K562 (cell line): Measurements from ENCODE around the gene C2CD4D. TPM values are rescaled to one million over a fixed set of nuclear protein-coding genes. Genes with fewer than 3 reads are reported as not detected.

ENCODE experiments used
- ATAC-seq: fragments of 200-7000 bp; cut with Tn5 transposase; 3 replicates; pipeline ENCODE4 v1.9.1; 2020; ENCODE audit warnings: moderate library complexity
- BruUV-seq: library from RNA; stranded (reverse); fragments of 400-500 nt; replicated peaks from 2 replicates; lab custom pipeline; 2021; lab: Mats Ljungman, UMichigan
- CTCF ChIA-PET: fragments of 300-600 bp; formaldehyde crosslinking; extraction: SDS; loops from one replicate; lab custom pipeline; 2021; ENCODE audit warnings: low intra/inter-chr PET ratio; lab: Yijun Ruan, JAX
- POLR2A ChIA-PET: fragments of 300-600, 350-650 bp; sonication (Branson Sonifier 250); formaldehyde crosslinking; extraction: SDS; loops from one replicate; lab custom pipeline; 2021; ENCODE audit warnings: antibody characterized with exemption, inconsistent platforms; lab: Yijun Ruan, JAX
- DNase-seq, 4 experiments: peaks; one replicate each; pipeline versions ENCODE4 v3.0.0 to v3.0.0-alpha.2; 2011 to 2018; ENCODE audit warnings: low spot score in 3 of 4, mixed read lengths in 3 of 4; ENCODE audit errors: extremely low read depth in 1 of 4
- FAIRE-seq: peaks from 2 replicates; lab custom pipeline; 2011; peaks lifted over from hg19 to GRCh38; lab: Jason Lieb, UNC
- H2AFZ ChIP-seq: 2 replicates; pipeline ENCODE4 v1.6.0; 2011; ENCODE audit warnings: low read depth, low read length, control low read depth, inconsistent platforms
- H3K27ac ChIP-seq: fragments of 200-600 bp; 3 replicates; pipeline ENCODE4 v1.8.0; 2011; ENCODE audit warnings: low read depth, mild to moderate bottlenecking, control low read depth, inconsistent platforms, low read length, moderate library complexity, mixed read lengths; ENCODE audit errors: extremely low read depth
- H3K27me3 ChIP-seq, 2 experiments: fragments of 300-600 bp in 1 of 2; 2 replicates in 1 of 2; 3 replicates in 1 of 2; pipeline versions ENCODE4 v1.6.0 to v1.8.0; 2011; ENCODE audit warnings: inconsistent platforms in 2 of 2, low read length in 2 of 2, mild to moderate bottlenecking in 1 of 2, mixed read lengths in 1 of 2, moderate library complexity in 1 of 2; ENCODE audit not compliant: control insufficient read depth in 2 of 2, insufficient read depth in 2 of 2
- H3K36me3 ChIP-seq: fragments of 300-600 bp; 3 replicates; pipeline ENCODE4 v1.8.0; 2011; ENCODE audit warnings: mild to moderate bottlenecking, low read length, inconsistent platforms; ENCODE audit not compliant: control insufficient read depth, insufficient read depth
- H3K4me1 ChIP-seq, 2 experiments: fragments of 200-600 bp in 1 of 2; replicated peaks in 1 of 2; 2 replicates in 1 of 2; 3 replicates in 1 of 2; pipeline versions ENCODE4 v1.5.1 to v1.8.0; 2011; ENCODE audit warnings: inconsistent platforms in 2 of 2, low read length in 2 of 2, mild to moderate bottlenecking in 1 of 2, mixed read lengths in 1 of 2, moderate library complexity in 1 of 2; ENCODE audit not compliant: control insufficient read depth in 2 of 2, insufficient read depth in 2 of 2
- H3K4me2 ChIP-seq: 2 replicates; pipeline ENCODE4 v1.6.1; 2011; ENCODE audit warnings: low read length, control low read depth, inconsistent platforms, mixed read lengths; ENCODE audit not compliant: insufficient read depth
- H3K4me3 ChIP-seq: fragments of 200-600 bp; sonication (generic), shearing (Covaris generic); 2 replicates; pipeline ENCODE4 v1.5.1; 2016; ENCODE audit warnings: control low read depth, inconsistent platforms
- H3K79me2 ChIP-seq: fragments of 200-600 bp; 3 replicates; pipeline ENCODE4 v1.8.0; 2011; ENCODE audit warnings: low read length, inconsistent platforms; ENCODE audit not compliant: control insufficient read depth, insufficient read depth
- H3K9ac ChIP-seq, 2 experiments: 2 replicates each; pipeline versions ENCODE4 v1.6.0 to v1.6.1; 2011; ENCODE audit warnings: low read depth in 2 of 2, low read length in 2 of 2, control low read depth in 1 of 2, inconsistent platforms in 1 of 2, mild to moderate bottlenecking in 1 of 2, mixed read lengths in 1 of 2; ENCODE audit not compliant: insufficient read depth in 1 of 2
- H3K9me1 ChIP-seq: one replicate; pipeline ENCODE4 v1.6.0; 2011; ENCODE audit warnings: inconsistent platforms, mild to moderate bottlenecking, low read length, moderate library complexity; ENCODE audit not compliant: control insufficient read depth, insufficient read depth
- H3K9me3 ChIP-seq: replicated peaks from 2 replicates; pipeline ENCODE4 v1.5.1; 2011; ENCODE audit warnings: low read depth, low read length, inconsistent platforms; ENCODE audit not compliant: control insufficient read depth, insufficient read depth
- H4K20me1 ChIP-seq: replicated peaks from 2 replicates; pipeline ENCODE4 v1.6.1; 2011; ENCODE audit warnings: low read length, inconsistent platforms, mixed read lengths; ENCODE audit not compliant: control insufficient read depth, insufficient read depth
- DDX20 ChIP-seq: fragments of 450-650 bp; IDR thresholded peaks from 2 replicates; pipeline ENCODE4 v1.6.1; 2016; ENCODE audit warnings: missing genetic modification characterization, low read depth, mild to moderate bottlenecking, missing compliant biosample characterization, moderate library complexity
- GATAD2A ChIP-seq: fragments of 450-650 bp; IDR thresholded peaks from 2 replicates; pipeline ENCODE4 v1.6.1; 2017
- HNRNPL ChIP-seq: fragments of 200-400 bp; formaldehyde crosslinking; IDR thresholded peaks from 2 replicates; pipeline ENCODE4 v1.6.1; 2017; ENCODE audit warnings: low read depth, mild to moderate bottlenecking, low read length
- KAT7 ChIP-seq: sonication (generic); formaldehyde crosslinking; IDR thresholded peaks from 2 replicates; pipeline ENCODE4 v1.8.0; 2022; ENCODE audit warnings: missing genetic modification reagents, mild to moderate bottlenecking, borderline replicate concordance
- NR2C1 ChIP-seq, 2 experiments: fragments of 450-650 bp; IDR thresholded peaks; 2 replicates each; pipeline ENCODE4 v1.6.1; 2017; ENCODE audit warnings: mild to moderate bottlenecking in 2 of 2, antibody characterized with exemption in 1 of 2, inconsistent platforms in 1 of 2, missing compliant biosample characterization in 1 of 2, missing genetic modification characterization in 1 of 2
- POLR2AphosphoS2 ChIP-seq: IDR thresholded peaks from 2 replicates; pipeline ENCODE4 v1.6.1; 2012; ENCODE audit warnings: low read length, improper control_type of control experiment
- SP2 ChIP-seq: IDR thresholded peaks from 2 replicates; pipeline ENCODE4 v1.6.1; 2011; ENCODE audit warnings: mild to moderate bottlenecking, low read depth, low read length, moderate library complexity; ENCODE audit not compliant: poor library complexity, severe bottlenecking; ENCODE audit errors: extremely low read depth
- SRF ChIP-seq, 2 experiments: fragments of 250-450, 450-650 bp in 1 of 2; sonication (Bioruptor Pico) in 1 of 2; sonication (generic) in 1 of 2; formaldehyde crosslinking; IDR thresholded peaks; 2 replicates each; pipeline versions ENCODE4 v1.5.0 to v1.5.1; 2020 to 2022; ENCODE audit warnings: mild to moderate bottlenecking in 1 of 2, missing genetic modification reagents in 1 of 2
- ZBTB17 ChIP-seq: fragments of 450-650 bp; formaldehyde crosslinking; IDR thresholded peaks from 2 replicates; pipeline ENCODE4 v1.4.0; 2020; ENCODE audit warnings: mild to moderate bottlenecking
- ZNF146 ChIP-seq: IDR thresholded peaks from one replicate; pipeline ENCODE4 v1.6.1; 2018; ENCODE audit warnings: missing compliant biosample characterization; ENCODE audit not compliant: unreplicated experiment
- ZNF239 ChIP-seq: fragments of 250-450 bp; sonication (Bioruptor Pico); IDR thresholded peaks from 2 replicates; pipeline ENCODE4 v1.4.0; 2020; ENCODE audit warnings: mild to moderate bottlenecking
- ZNF277 ChIP-seq: fragments of 250-450 bp; sonication (Bioruptor Pico); IDR thresholded peaks from 2 replicates; pipeline ENCODE4 v1.8.0; 2022; ENCODE audit warnings: inconsistent platforms, mild to moderate bottlenecking, moderate library complexity, borderline replicate concordance
- ZNF639 ChIP-seq, 2 experiments: fragments of 200-800 bp in 1 of 2; sonication (Bioruptor generic) in 1 of 2; sonication (generic) in 1 of 2; formaldehyde crosslinking in 1 of 2; IDR thresholded peaks in 1 of 2; conservative IDR thresholded peaks in 1 of 2; 2 replicates each; pipeline versions ENCODE4 v1.5.0 to v1.6.1; 2016 to 2020; ENCODE audit warnings: missing compliant biosample characterization in 1 of 2, missing genetic modification characterization in 1 of 2, missing genetic modification reagents in 1 of 2
- ZNF77 ChIP-seq: fragments of 250-450 bp; sonication (Bioruptor Pico); IDR thresholded peaks from 2 replicates; pipeline ENCODE4 v1.5.0; 2020
- WGBS: fragments of 100-300 bp; shearing (Covaris generic); methylation state at CpG from one replicate; pipeline ENCODE4 v1.1.6; 2016; ENCODE audit warnings: low coverage, mixed read lengths; ENCODE audit not compliant: insufficient coverage; ENCODE audit errors: missing lambda C conversion rate; 5-methylcytosine and 5-hydroxymethylcytosine counted together
- in situ Hi-C: fragments of 300-500 bp; cut with MboI; formaldehyde crosslinking; loops from 4 replicates; pipeline ENCODE4 v1.15.0; 2018; ENCODE audit warnings: inconsistent platforms, mixed read lengths
- intact Hi-C: fragments of 100-400 bp; cut with micrococcal nuclease; formaldehyde crosslinking; loops from 2 replicates; pipeline ENCODE4 v1.14.2; 2022
- polyA plus RNA-seq, 8 experiments: library from polyadenylated mRNA; depleted of rRNA in 4 of 8; stranded (reverse) in 5 of 8; unstranded in 3 of 8; fragments of >200 nt; fragmentation: Nextera tagmentation in 2 of 8; fragmentation: Illumina TruSeq in 1 of 8; extraction: Ambion mirVana in 2 of 8; extraction: Trizol in 1 of 8; gene quantifications; 2 replicates each; pipeline versions ENCODE4 v1.2.1 to v1.2.3, GENCODE V29; 2011 to 2014; ENCODE audit warnings: inconsistent platforms in 1 of 8, missing spikeins in 1 of 8
- total RNA-seq, 7 experiments: library from RNA; depleted of rRNA in 6 of 7; stranded (reverse); fragments of >200 nt in 6 of 7; fragmentation: Illumina TruSeq in 2 of 7; extraction: Trizol in 2 of 7; gene quantifications; 2 replicates each; pipeline versions ENCODE4 v1.2.1 to v1.2.3, GENCODE V29; 2011 to 2021; ENCODE audit warnings: low replicate concordance in 1 of 7
- TF ChIP-seq, protein P1 (sequence below): fragments of 250-450 bp; sonication (Bioruptor Pico); IDR thresholded peaks from 2 replicates; pipeline ENCODE4 v1.4.0; 2020; ENCODE audit warnings: borderline replicate concordance
- TF ChIP-seq, protein P2 (sequence below): fragments of 450-650 bp; IDR thresholded peaks from 2 replicates; pipeline ENCODE4 v1.6.1; 2016; ENCODE audit warnings: missing biosample characterization, missing genetic modification characterization

Gene C2CD4D
- total and polyA plus RNA-seq, 9 of the 15 experiments (the other 6 are each of a cell fraction or from before 2014, with no cell fraction given), result not detected

DNA sequence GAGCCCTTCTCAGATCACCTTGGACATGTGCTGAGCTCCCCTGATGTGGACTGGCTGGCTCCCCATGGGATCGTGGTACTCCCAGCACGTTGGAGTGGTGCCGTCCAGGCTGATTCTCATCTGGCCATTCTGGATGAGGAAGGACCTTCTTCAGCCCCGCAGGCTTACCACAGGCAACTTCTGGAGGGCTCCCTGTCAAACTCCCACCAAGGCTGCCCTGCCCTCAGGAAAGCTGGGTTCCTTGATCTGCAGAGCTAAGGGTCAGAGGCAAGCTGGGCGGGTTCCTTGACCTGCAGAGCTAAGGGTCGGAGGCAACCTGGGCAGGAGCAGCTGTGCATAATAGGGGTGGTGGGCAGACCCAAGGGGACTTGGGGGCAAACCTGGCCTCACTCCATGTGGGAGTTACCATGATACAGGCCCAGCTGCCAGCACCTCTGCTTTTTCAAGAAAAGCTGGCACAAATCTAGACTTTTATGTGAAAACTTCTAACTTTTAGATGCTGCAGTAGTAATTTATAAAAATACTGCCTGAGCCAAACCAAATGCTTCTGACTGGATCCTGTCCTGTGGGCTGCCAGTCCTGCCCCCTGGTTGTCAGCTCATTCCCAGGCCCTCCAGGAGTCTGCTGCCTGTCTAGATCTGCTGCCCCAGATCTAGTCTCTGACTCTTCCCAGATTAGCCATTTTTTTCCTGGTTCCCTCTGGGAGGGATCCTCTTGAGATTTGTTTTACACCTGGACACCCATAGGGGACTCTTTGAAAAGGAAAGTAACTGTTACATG, 19.5 kb upstream of the C2CD4D start:
- ChIA-PET CTCF (no interaction called here), POLR2A (interaction anchor here (0.6 to 0.9 kb wide), 2 partner anchors 18 to 20 kb away, joined by 3 read pairs; no protein-coding TSS in a partner anchor)
- peaks cover 0 to 13% of the 10 kb centered on the region in 2 experiments; a peak in 1 of 5 replicates for H3K27me3 ChIP-seq
- no peaks in the 10 kb centered on the region for H3K36me3 ChIP-seq
- WGBS, result 33% methylated on average over 6 of the region's 6 CpGs
- peaks cover 3% of the 10 kb centered on the region for H3K9me1 ChIP-seq
- H3K4me1 ChIP-seq, result peaks cover 4 to 5% of the 10 kb centered on the region in 2 experiments; a peak in 3 of 5 replicates
- no peak overlapping the region for H3K9ac ChIP-seq
- H3K79me2 ChIP-seq, result no peaks in the 10 kb centered on the region
- no peak for FAIRE-seq
- ATAC-seq, result no peak
- H3K27ac ChIP-seq, result no peak overlapping the region
- no peak overlapping the region for H3K4me3 ChIP-seq
- intact Hi-C loops (no loop called here), in situ Hi-C loops (no loop called here)
- no peak for DNase-seq
- H4K20me1 ChIP-seq, result no peaks in the 10 kb centered on the region
- H2AFZ ChIP-seq, result no peak overlapping the region
- no peak overlapping the region for H3K4me2 ChIP-seq
- no TSS peak for BruUV-seq
- no peaks in the 10 kb centered on the region for H3K9me3 ChIP-seq
- TF ChIP-seq, protein P1, sequence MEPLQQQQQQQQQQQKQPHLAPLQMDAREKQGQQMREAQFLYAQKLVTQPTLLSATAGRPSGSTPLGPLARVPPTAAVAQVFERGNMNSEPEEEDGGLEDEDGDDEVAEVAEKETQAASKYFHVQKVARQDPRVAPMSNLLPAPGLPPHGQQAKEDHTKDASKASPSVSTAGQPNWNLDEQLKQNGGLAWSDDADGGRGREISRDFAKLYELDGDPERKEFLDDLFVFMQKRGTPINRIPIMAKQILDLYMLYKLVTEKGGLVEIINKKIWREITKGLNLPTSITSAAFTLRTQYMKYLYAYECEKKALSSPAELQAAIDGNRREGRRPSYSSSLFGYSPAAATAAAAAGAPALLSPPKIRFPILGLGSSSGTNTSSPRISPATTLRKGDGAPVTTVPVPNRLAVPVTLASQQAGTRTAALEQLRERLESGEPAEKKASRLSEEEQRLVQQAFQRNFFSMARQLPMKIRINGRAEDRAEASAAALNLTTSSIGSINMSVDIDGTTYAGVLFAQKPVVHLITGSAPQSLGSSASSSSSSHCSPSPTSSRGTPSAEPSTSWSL, result no peak
- TF ChIP-seq HNRNPL (no peak), NR2C1 (IDR thresholded peaks at IDR 0.05) (no peak), NR2C1 (tag; IDR thresholded peaks at IDR 0.05) (no peak), ZNF146 (CRISPR knock-in tag) (no peak), SRF (CRISPR knock-in tag; IDR thresholded peaks at IDR 0.05) (no peak), ZNF277 (no peak), ZNF639 (CRISPR knock-in tag; conservative IDR thresholded peaks at IDR 0.05 in 1 of 2, IDR thresholded peaks at IDR 0.05 in 1 of 2) (no peak), GATAD2A (no peak), ZNF239 (CRISPR knock-in tag) (no peak), ZNF77 (CRISPR knock-in tag) (no peak), DDX20 (tag) (no peak), KAT7 (CRISPR knock-in tag) (no peak), ZBTB17 (CRISPR knock-in tag) (no peak), SP2 (no peak), POLR2AphosphoS2 (no peak)
- TF ChIP-seq, protein P2, sequence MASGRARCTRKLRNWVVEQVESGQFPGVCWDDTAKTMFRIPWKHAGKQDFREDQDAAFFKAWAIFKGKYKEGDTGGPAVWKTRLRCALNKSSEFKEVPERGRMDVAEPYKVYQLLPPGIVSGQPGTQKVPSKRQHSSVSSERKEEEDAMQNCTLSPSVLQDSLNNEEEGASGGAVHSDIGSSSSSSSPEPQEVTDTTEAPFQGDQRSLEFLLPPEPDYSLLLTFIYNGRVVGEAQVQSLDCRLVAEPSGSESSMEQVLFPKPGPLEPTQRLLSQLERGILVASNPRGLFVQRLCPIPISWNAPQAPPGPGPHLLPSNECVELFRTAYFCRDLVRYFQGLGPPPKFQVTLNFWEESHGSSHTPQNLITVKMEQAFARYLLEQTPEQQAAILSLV, result no peak
